Keratinocyte (primary cell): ENCODE results near the gene DHX36.

Source experiments
- EZH2 ChIP-seq: IDR thresholded peaks from one replicate; pipeline ENCODE4 v1.6.1; 2012; ENCODE audit warnings: inconsistent platforms, mild to moderate bottlenecking, low read length, moderate library complexity
- TF ChIP-seq, protein P1 (sequence below), 3 experiments: IDR thresholded peaks in 1 of 3; conservative IDR thresholded peaks in 1 of 3; optimal IDR thresholded peaks in 1 of 3; 2 replicates in 2 of 3; 3 replicates in 1 of 3; pipeline versions ENCODE3 to v1.5.1; 2011; ENCODE audit warnings: low read length in 3 of 3, mild to moderate bottlenecking in 3 of 3, moderate library complexity in 2 of 3, control low read depth in 1 of 3, inconsistent platforms in 1 of 3; ENCODE audit not compliant: insufficient read depth in 2 of 3; ENCODE audit errors: extremely low read depth in 1 of 3

DNA sequence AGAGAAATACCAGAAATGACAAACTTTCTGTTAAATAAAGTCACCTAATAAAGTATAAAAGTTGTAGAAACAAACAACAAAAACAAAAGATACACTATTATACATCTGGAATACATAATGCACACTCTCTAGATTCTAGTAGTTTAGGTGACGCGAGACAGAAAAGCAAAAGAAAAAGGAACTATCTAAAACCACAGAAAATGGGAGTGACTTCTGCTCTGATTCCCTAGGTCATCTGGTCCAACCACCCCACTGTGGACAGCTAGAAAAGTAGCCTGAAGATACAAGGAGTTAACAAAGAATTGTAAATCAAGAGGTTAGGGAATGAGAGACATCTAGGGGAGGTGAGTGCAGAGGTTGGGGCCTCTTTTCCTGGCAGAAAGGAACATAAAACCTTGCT lies 39.1 kb downstream of the DHX36 start:
- no peak for TF ChIP-seq EZH2
- TF ChIP-seq, protein P1, sequence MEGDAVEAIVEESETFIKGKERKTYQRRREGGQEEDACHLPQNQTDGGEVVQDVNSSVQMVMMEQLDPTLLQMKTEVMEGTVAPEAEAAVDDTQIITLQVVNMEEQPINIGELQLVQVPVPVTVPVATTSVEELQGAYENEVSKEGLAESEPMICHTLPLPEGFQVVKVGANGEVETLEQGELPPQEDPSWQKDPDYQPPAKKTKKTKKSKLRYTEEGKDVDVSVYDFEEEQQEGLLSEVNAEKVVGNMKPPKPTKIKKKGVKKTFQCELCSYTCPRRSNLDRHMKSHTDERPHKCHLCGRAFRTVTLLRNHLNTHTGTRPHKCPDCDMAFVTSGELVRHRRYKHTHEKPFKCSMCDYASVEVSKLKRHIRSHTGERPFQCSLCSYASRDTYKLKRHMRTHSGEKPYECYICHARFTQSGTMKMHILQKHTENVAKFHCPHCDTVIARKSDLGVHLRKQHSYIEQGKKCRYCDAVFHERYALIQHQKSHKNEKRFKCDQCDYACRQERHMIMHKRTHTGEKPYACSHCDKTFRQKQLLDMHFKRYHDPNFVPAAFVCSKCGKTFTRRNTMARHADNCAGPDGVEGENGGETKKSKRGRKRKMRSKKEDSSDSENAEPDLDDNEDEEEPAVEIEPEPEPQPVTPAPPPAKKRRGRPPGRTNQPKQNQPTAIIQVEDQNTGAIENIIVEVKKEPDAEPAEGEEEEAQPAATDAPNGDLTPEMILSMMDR (optimal IDR thresholded peaks at IDR 0.05 in 1 of 3, IDR thresholded peaks at IDR 0.05 in 1 of 3, conservative IDR thresholded peaks at IDR 0.05 in 1 of 3; ENCODE audit: extremely low read depth in 1 of 3, insufficient read depth in 2 of 3, low read length in 3 of 3) = no peak
